ENCODE measurements around the gene CHCHD6. TPM values are rescaled to one million over a fixed set of nuclear protein-coding genes. Genes with fewer than 3 reads are reported as not detected.

CHCHD6 gene
- total RNA-seq, 2 donors from 2014 or later = 23.6 to 34.4 TPM

DNA sequence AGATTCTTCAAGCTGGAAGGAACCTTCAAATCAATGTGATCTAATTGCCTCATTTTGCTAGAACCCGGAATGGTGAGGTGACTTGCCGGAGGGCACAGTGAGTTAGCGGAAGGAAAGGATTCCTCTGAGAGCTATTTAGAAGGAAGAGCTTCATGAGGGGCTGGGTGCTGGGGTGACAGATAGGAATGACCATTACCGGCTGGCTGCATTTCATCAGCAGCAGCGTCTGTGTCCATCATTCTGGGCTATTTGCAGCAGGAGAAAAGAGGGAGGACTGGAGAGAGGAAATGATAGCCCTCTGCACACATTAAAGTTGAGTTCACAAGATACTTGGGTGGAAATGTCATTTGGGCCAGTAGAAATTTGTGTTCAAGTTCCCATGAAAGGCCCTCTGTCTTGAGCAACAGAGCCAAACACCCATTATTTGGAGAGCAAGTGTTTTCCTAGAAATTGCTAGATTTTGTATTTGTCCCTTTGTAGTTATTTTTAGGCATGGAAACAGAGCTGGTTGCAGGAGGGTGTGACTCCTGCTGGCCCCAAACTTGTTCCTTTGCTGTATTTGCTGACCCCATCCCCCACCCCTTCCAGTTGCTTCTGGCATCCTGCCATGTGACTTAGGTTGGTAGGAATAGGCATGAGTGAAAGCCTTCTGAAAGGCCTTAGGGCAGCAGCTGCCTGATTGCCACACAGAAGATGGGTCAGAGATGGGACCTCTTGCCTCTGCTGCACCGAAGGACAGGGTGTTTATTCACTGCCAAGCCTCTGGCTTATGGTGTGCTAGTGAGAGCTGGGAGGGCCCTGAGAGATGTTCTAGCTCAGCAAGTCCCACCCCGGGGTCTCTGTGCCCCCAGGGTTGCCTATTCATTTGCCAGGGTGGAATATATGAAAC, 191.4 kb downstream of the CHCHD6 start:
- WGBS, 2 experiments (ENCODE audit: insufficient coverage in 1 of 2, insufficient read length in 1 of 2) = 87 to 92% methylated on average over 6 to 7 of the region's 7 CpGs
- TF ChIP-seq, protein P1, sequence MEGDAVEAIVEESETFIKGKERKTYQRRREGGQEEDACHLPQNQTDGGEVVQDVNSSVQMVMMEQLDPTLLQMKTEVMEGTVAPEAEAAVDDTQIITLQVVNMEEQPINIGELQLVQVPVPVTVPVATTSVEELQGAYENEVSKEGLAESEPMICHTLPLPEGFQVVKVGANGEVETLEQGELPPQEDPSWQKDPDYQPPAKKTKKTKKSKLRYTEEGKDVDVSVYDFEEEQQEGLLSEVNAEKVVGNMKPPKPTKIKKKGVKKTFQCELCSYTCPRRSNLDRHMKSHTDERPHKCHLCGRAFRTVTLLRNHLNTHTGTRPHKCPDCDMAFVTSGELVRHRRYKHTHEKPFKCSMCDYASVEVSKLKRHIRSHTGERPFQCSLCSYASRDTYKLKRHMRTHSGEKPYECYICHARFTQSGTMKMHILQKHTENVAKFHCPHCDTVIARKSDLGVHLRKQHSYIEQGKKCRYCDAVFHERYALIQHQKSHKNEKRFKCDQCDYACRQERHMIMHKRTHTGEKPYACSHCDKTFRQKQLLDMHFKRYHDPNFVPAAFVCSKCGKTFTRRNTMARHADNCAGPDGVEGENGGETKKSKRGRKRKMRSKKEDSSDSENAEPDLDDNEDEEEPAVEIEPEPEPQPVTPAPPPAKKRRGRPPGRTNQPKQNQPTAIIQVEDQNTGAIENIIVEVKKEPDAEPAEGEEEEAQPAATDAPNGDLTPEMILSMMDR (conservative IDR thresholded peaks at IDR 0.05) = no peak
- no peak overlapping the region for H3K4me3 Mint-ChIP-seq
- Histone ChIP-seq H3K4me1 (ENCODE audit: control insufficient read depth, insufficient read depth, low read length) (no peaks in the 10 kb centered on the region), H3K27me3 (ENCODE audit: control insufficient read depth, insufficient read depth, low read length, poor library complexity, severe bottlenecking) (no peaks in the 10 kb centered on the region), H3K27ac (ENCODE audit: low read depth, low read length) (no peak overlapping the region), H3K36me3 (ENCODE audit: control insufficient read depth, insufficient read depth, low read length) (no peaks in the 10 kb centered on the region), H3K9ac (ENCODE audit: extremely low read depth, low read length, poor library complexity, severe bottlenecking) (no peak overlapping the region), H3K9me3 (ENCODE audit: control insufficient read depth, low read length) (no peaks in the 10 kb centered on the region), H3K4me3 (ENCODE audit: low read length) (no peak overlapping the region)
- no peak overlapping the region for H3K27ac Mint-ChIP-seq
- peak; percentile 31 for DNase-seq
- H3K9me3 Mint-ChIP-seq = no peaks in the 10 kb centered on the region
- peaks cover 13% of the 10 kb centered on the region for H3K4me1 Mint-ChIP-seq
- no peaks in the 10 kb centered on the region for H3K27me3 Mint-ChIP-seq (ENCODE audit: insufficient read depth)
- H3K36me3 Mint-ChIP-seq (ENCODE audit: low read depth) = peaks cover 2% of the 10 kb centered on the region

DNA sequence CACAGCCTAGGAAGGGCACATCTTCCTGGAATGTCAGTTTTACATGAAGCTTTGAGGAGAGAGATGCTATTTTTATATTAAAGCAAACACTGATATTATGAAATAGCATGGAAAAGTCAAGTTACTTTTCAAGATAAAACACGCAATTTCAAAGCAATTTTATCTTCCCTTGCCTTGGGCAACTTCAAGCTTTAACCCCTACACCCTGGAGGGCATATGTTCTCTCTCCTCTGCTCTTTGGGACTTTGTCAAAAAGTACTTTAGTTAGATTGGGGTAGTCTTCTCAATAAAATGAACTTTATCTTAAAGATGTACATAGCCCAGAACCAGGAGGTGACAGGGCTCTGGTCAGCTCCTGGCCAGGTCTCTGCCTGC, 192.0 kb downstream of the CHCHD6 start:
- H3K9me3 Mint-ChIP-seq = no peaks in the 10 kb centered on the region
- H3K27me3 Mint-ChIP-seq (ENCODE audit: insufficient read depth) = no peaks in the 10 kb centered on the region
- 79 to 100% methylated on average over 1 of the region's 1 CpG for WGBS, 2 experiments (ENCODE audit: insufficient coverage in 1 of 2, insufficient read length in 1 of 2)
- H3K4me3 ChIP-seq (ENCODE audit: low read length) = no peak overlapping the region
- H3K9me3 ChIP-seq (ENCODE audit: control insufficient read depth, low read length) = no peaks in the 10 kb centered on the region
- TF ChIP-seq, protein P1 (conservative IDR thresholded peaks at IDR 0.05) = no peak
- no peak overlapping the region for H3K27ac ChIP-seq (ENCODE audit: low read depth, low read length)
- peaks cover 12% of the 10 kb centered on the region for H3K4me1 Mint-ChIP-seq
- H3K4me1 ChIP-seq (ENCODE audit: control insufficient read depth, insufficient read depth, low read length) = no peaks in the 10 kb centered on the region
- H3K27ac Mint-ChIP-seq = no peak overlapping the region
- no peak overlapping the region for H3K9ac ChIP-seq (ENCODE audit: extremely low read depth, low read length, poor library complexity, severe bottlenecking)
- H3K4me3 Mint-ChIP-seq = no peak overlapping the region
- peaks cover 2% of the 10 kb centered on the region for H3K36me3 Mint-ChIP-seq (ENCODE audit: low read depth)
- DNase-seq = no peak
- no peaks in the 10 kb centered on the region for H3K27me3 ChIP-seq (ENCODE audit: control insufficient read depth, insufficient read depth, low read length, poor library complexity, severe bottlenecking)
- H3K36me3 ChIP-seq (ENCODE audit: control insufficient read depth, insufficient read depth, low read length) = no peaks in the 10 kb centered on the region

DNA sequence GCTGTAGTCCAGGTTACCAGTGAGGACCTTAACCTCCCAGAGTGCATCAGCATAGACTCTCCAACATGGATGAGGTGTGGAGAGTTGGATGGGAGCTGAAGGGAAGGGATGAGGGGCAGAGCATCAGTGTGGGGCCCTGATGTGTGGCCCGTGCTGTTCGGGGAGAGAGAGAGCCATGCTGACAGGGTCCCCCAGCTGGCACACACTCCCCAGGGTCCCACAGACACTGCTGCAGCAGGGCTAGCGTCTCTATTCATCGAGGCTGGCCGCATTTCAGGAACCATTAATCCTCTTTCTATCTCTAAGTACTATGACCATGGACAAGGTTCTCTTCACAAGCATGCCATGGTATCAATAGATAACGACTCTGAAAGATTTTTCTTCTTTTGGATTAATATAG, 192.9 kb downstream of the CHCHD6 start:
- H3K27ac ChIP-seq (ENCODE audit: low read depth, low read length) = no peak overlapping the region
- H3K9me3 ChIP-seq (ENCODE audit: control insufficient read depth, low read length) = no peaks in the 10 kb centered on the region
- TF ChIP-seq, protein P1 (conservative IDR thresholded peaks at IDR 0.05) = no peak
- peaks cover 10% of the 10 kb centered on the region for H3K4me1 Mint-ChIP-seq
- H3K4me3 ChIP-seq (ENCODE audit: low read length) = no peak overlapping the region
- H3K4me3 Mint-ChIP-seq = no peak overlapping the region
- H3K9ac ChIP-seq (ENCODE audit: extremely low read depth, low read length, poor library complexity, severe bottlenecking) = no peak overlapping the region
- H3K36me3 Mint-ChIP-seq (ENCODE audit: low read depth) = peaks cover 2% of the 10 kb centered on the region
- DNase-seq = no peak
- H3K27me3 ChIP-seq (ENCODE audit: control insufficient read depth, insufficient read depth, low read length, poor library complexity, severe bottlenecking) = no peaks in the 10 kb centered on the region
- H3K27me3 Mint-ChIP-seq (ENCODE audit: insufficient read depth) = no peaks in the 10 kb centered on the region
- no peaks in the 10 kb centered on the region for H3K9me3 Mint-ChIP-seq
- WGBS, 2 experiments (ENCODE audit: insufficient coverage in 1 of 2, insufficient read length in 1 of 2) = 92 to 100% methylated on average over 2 to 6 of the region's 6 CpGs
- no peak overlapping the region for H3K27ac Mint-ChIP-seq
- H3K4me1 ChIP-seq (ENCODE audit: control insufficient read depth, insufficient read depth, low read length) = no peaks in the 10 kb centered on the region
- H3K36me3 ChIP-seq (ENCODE audit: control insufficient read depth, insufficient read depth, low read length) = no peaks in the 10 kb centered on the region
